ENCODE results near the gene ETFA.

Gene ETFA

GRCh38 chr15:76340803-76341365 is 29.6 kb upstream of the ETFA start:
- FAIRE-seq: no peak

GRCh38 chr15:76340198-76340802 is 29.0 kb upstream of the ETFA start:
- FAIRE-seq: no peak

More at GRCh38 chr15:76340803-76341365, 29.6 kb upstream of the ETFA start:
- no peak for DNase-seq (ENCODE audit: insufficient read length, low spot score)

GRCh38 chr15:76339305-76340197 is 28.3 kb upstream of the ETFA start:
- DNase-seq (ENCODE audit: insufficient read length, low spot score): no peak
- no peak for FAIRE-seq

More at GRCh38 chr15:76340198-76340802, 29.0 kb upstream of the ETFA start:
- DNase-seq (ENCODE audit: insufficient read length, low spot score): no peak

GRCh38 chr15:76338486-76339304 is 27.4 kb upstream of the ETFA start:
- no peak for DNase-seq (ENCODE audit: insufficient read length, low spot score)
- peak; percentile 46 for FAIRE-seq

- DNase-seq (ENCODE audit: insufficient read length, low spot score): no peak
- no peak for FAIRE-seq
These were observed 26.6 kb upstream of the ETFA start for GRCh38 chr15:76337696-76338485.

- no peak for FAIRE-seq
- peak; percentile 68 for DNase-seq (ENCODE audit: insufficient read length, low spot score)
These were observed 25.9 kb upstream of the ETFA start for GRCh38 chr15:76337059-76337695.

- peak; percentile 80 for FAIRE-seq
- peak; percentile 96 for DNase-seq (ENCODE audit: insufficient read length, low spot score)
These were observed 25.2 kb upstream of the ETFA start, which contains the start of gene ISL2 for GRCh38 chr15:76336254-76337058. TSS of gene ISL2 (plus strand) at chr15:76336773. CDS start at chr15:76336884, 111 bp downstream.

- DNase-seq (ENCODE audit: insufficient read length, low spot score) (no peak), FAIRE-seq (no peak)
These were observed 24.3 kb upstream of the ETFA start for GRCh38 chr15:76335307-76336253.

- no peak for FAIRE-seq
- no peak for DNase-seq (ENCODE audit: insufficient read length, low spot score)
These were observed 23.4 kb upstream of the ETFA start for GRCh38 chr15:76334438-76335306.

- peak; percentile 31 for FAIRE-seq
- DNase-seq (ENCODE audit: insufficient read length, low spot score): no peak
These were observed 22.6 kb upstream of the ETFA start for GRCh38 chr15:76333720-76334437.

GRCh38 chr15:76333309-76333708 is 22.0 kb upstream of the ETFA start:
- DNase-seq (ENCODE audit: insufficient read length, low spot score): no peak
- FAIRE-seq: no peak

- DNase-seq (ENCODE audit: insufficient read length, low spot score): no peak
- no peak for FAIRE-seq
These were observed 21.5 kb upstream of the ETFA start for GRCh38 chr15:76332796-76333195.

- FAIRE-seq: no peak
- no peak for DNase-seq (ENCODE audit: insufficient read length, low spot score)
These were observed 18.9 kb upstream of the ETFA start for GRCh38 chr15:76330080-76330680.

GRCh38 chr15:76328958-76329357 is 17.7 kb upstream of the ETFA start:
- no peak for DNase-seq (ENCODE audit: insufficient read length, low spot score)
- no peak for FAIRE-seq

GRCh38 chr15:76328106-76328696 is 16.9 kb upstream of the ETFA start:
- FAIRE-seq (no peak), DNase-seq (ENCODE audit: insufficient read length, low spot score) (no peak)
